Measurements from ENCODE around the gene CUEDC2. TPM values are rescaled to one million over a fixed set of nuclear protein-coding genes. Genes with fewer than 3 reads are reported as not detected.

CUEDC2 gene, protein sequence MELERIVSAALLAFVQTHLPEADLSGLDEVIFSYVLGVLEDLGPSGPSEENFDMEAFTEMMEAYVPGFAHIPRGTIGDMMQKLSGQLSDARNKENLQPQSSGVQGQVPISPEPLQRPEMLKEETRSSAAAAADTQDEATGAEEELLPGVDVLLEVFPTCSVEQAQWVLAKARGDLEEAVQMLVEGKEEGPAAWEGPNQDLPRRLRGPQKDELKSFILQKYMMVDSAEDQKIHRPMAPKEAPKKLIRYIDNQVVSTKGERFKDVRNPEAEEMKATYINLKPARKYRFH
- total RNA-seq (2014; rRNA removed) = 89.3 and 91.4 TPM in 2 replicates
- 106 TPM for polyA plus RNA-seq (2012)

GRCh38 chr10:102432162-102432950, at the start of gene CUEDC2:
TSS of gene CUEDC2 (minus strand) at chr10:102432574. CDS start at chr10:102425188, 7,386 bp downstream.
- DNase-seq (ENCODE audit: low read depth) = peak; percentile 96

- no peak for DNase-seq (ENCODE audit: low read depth)
Observed at GRCh38 chr10:102480396-102480795, 48.0 kb upstream of the CUEDC2 start.

GRCh38 chr10:102479651-102480050, 47.3 kb upstream of the CUEDC2 start:
- no peak for DNase-seq (ENCODE audit: low read depth)

GRCh38 chr10:102476466-102477141, 44.2 kb upstream of the CUEDC2 start:
- no peak for DNase-seq (ENCODE audit: low read depth)

DNA sequence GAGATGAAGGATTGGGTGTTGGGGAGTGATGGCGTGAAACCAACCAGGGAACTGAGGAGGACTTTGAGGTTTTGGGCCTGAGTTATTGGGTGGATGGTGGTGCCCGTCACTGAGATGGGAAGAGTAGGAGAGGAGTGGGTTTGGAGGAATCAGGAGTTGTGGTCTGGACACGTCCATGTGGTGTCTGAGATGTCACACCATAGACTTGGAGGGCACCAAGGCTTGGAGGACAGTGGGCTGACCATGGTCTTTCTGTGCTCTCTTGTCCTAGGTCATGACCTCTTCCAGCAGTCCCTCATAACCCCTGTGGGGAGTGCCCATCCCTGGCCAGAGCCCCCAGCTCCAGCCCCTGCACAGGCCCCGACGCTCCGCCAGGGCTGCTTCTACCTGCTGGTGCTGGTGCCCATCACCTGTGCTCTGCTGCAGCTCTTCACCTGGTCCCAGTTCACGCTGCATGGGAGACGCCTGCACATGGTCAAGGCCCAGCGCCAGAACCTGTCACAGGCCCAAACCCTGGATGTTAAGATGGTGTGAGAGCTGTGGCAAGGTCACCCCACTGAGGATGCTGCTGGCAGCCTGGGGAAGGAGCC, 43.2 kb upstream of the CUEDC2 start:
- no peak for DNase-seq (ENCODE audit: low read depth)

GRCh38 chr10:102473445-102474331, 41.3 kb upstream of the CUEDC2 start:
- no peak for DNase-seq (ENCODE audit: low read depth)

DNA sequence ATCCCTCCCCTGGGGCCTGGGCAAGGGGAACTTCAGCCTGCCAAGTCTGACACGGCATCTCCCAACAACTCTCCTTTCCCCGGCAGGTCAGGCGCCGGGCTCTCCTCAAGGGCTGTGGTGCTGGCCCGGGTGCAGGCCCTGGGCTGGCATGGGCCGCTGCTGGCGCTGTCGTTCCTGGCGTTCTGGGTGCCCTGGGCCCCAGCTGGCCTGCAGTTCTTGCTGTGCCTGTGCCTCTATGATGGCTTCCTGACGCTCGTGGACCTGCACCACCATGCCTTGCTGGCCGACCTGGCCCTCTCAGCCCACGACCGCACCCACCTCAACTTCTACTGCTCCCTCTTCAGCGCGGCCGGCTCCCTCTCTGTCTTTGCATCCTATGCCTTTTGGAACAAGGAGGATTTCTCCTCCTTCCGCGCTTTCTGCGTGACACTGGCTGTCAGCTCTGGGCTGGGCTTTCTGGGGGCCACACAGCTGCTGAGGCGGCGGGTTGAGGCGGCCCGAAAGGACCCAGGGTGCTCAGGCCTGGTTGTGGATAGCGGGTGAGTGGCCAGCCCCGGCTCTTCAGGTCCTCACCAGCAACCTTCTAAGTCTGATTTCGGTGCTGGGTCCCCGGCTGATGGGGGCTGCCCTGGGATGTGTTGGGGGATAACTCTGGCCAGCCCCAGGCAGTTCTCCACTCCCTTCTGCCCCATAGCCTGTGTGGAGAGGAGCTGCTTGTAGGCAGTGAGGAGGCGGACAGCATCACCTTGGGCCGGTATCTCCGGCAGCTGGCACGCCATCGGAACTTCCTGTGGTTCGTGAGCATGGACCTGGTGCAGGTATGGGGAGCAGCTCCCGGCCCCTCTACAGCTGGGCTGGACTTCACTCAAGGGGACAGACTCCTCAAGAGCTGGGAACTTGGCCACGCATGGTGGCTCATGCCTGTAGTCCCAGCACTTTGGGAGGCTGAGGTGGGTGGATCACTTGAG, 38.5 kb upstream of the CUEDC2 start:
- DNase-seq (ENCODE audit: low read depth) = no peak

- DNase-seq (ENCODE audit: low read depth) = peak; percentile 71
Observed at GRCh38 chr10:102468683-102469082, 36.3 kb upstream of the CUEDC2 start.

DNA sequence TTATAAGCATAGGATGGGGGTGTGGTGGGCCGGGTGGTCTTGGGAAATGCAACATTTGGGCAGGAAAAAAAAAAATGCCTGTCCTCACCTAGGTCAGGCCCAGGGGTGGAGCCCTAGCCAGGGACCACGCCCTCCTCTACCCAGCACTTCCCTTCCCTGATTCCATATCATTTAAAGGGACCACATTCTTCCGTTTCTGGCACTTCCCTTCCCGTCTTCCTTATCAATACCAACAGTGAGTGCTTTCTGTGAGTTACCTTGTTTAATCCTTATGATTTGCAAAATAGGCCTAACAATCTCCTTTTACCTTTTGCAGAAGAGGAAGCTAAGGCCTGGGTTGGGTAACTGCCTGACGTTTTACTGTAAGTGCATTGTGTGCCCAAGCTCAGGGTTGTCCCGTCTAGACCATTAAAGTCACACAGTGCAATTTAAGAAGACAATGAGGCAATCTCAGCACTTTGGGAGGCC, 35.6 kb upstream of the CUEDC2 start:
- DNase-seq (ENCODE audit: low read depth) = no peak

GRCh38 chr10:102467318-102467717, 34.9 kb upstream of the CUEDC2 start:
- DNase-seq (ENCODE audit: low read depth) = no peak

GRCh38 chr10:102465466-102465865, 33.1 kb upstream of the CUEDC2 start:
- no peak for DNase-seq (ENCODE audit: low read depth)

GRCh38 chr10:102463983-102464382, 31.6 kb upstream of the CUEDC2 start:
- no peak for DNase-seq (ENCODE audit: low read depth)

GRCh38 chr10:102462512-102463054, 30.2 kb upstream of the CUEDC2 start:
- DNase-seq (ENCODE audit: low read depth) = no peak

DNA sequence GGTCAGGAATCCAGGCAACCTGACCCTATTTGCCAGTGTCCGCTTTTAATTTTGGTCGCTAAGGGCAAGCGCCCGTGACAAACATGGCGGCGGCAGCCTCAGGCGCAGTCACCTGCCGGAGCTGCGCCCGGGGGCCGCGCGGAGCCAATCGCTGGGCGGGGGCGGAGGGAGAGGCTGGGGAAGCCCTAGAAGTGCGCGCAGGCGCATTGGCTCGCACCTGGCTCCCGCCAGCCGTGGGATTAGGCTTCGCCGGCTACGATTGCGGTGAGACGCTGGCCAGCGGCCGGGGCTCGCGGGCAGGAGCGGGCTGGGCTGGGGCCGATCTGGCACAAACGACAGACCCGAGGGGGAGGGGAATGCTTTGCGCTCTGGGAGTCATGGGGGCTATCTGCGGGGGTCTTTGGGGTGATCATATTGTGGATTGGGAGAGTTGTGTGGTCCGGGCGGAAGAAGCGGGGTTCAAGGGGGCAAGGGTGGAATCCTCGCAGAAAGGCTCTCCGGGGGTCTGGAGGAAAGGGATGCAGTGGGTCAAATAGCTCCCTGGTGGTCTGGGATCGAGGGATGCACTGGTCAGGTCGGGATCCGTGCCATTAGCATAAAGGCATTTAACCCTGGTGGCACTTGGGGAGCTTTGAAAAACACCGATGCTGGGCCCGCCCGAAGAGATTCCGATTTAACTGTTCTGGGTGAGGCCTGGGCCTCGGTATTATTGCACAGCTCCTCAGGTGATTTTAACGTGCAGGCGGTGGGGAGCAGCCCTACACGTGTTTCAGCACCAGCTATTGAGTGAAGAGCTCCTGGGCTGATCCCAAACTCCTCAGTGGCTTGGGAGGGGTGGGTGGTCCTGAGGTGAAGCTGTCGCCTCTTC, 29.0 kb upstream of the CUEDC2 start:
- peak; percentile 72 for DNase-seq (ENCODE audit: low read depth)

DNA sequence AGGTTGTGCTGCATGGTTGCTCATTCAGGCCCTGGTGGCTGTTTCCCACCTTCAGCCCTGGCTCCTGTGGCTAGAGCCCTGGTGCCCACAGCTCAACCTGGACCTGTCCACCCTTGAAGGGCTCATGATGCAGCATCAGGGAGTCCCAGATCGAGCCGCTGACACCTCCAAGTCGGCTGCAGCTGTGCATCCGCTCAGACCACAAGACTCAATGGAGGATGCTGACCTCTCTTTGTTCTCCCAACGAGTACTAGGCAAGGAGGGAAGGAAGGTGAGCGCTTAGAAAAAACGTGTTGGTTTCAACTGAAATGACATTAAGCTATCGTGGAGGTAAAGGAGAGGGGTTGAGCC, 28.4 kb upstream of the CUEDC2 start:
- no peak for DNase-seq (ENCODE audit: low read depth)

GRCh38 chr10:102458656-102459055, 26.3 kb upstream of the CUEDC2 start:
- DNase-seq (ENCODE audit: low read depth) = no peak

DNA sequence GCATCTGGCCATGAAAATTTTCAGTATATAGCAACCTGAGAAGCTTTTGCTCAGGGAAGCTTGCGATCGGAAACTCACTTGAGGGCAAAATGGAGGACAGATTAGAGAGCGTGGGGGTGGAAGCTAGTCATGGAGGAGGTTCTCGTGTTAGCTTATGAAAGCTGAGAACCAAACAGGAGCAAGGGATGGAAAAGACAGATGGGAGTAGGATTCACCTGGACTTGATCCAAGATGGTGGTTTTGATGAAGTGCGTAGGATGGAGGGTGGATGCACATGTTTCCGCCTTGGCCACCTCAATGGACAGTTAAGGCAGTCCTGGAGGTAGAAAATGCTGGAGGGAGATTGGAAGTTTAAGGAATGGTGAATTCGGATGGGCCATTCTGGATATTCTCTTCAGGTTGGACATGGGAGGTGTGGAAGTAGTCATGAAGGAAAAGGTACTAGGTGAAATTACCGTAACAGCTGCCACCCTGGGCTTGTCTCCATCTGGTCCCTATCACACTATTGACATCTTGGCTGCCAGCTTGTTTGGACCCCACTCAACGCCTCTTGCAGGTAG, 25.3 kb upstream of the CUEDC2 start:
- no peak for DNase-seq (ENCODE audit: low read depth)

DNA sequence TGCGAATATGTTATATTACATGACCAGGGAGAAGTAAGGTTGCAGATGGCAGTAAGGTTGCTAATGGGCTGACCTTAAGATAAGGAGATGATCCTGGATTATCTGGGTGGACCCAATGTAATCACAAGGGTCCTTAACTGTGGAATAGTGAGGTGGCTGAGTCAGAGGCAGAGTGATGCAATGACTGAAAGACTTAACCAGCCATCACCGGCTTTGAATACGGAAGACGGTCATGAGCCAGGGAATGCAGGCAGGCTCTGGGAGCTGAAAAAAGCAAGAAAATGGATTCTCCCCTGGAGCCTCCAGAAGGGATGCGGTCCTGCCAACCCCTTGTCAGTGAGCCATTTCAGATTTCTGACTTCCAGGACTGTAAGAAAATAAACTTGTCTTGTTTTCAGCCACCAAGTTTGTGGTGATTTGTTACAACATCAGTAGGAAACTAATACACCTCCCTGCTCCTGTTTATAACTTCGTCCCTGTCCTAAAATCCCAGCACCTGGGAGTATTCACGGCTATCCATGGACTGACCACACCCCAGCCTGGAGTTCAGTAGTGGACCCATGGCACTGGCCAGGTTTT, 23.6 kb upstream of the CUEDC2 start:
- peak; percentile 76 for DNase-seq (ENCODE audit: low read depth)
